Mucosa of rectum (tissue), 2 donors: ENCODE measurements around the gene SMPDL3A.

Experiments used
- H3K27ac ChIP-seq, 2 donors: one replicate each; pipeline ENCODE4 v1.7.0; 2013; ENCODE audit warnings: inconsistent platforms in 2 of 2, low read depth in 2 of 2, low read length in 2 of 2
- H3K27me3 ChIP-seq, 2 donors: one replicate each; pipeline ENCODE4 v1.7.0; 2013; ENCODE audit warnings: low read length in 2 of 2; ENCODE audit not compliant: control insufficient read depth in 2 of 2, insufficient read depth in 2 of 2
- H3K36me3 ChIP-seq, 2 donors: one replicate each; pipeline ENCODE4 v1.7.0; 2013; ENCODE audit warnings: low read length in 2 of 2; ENCODE audit not compliant: control insufficient read depth in 2 of 2, insufficient read depth in 2 of 2
- H3K4me1 ChIP-seq, 2 donors: one replicate each; pipeline ENCODE4 v1.7.0; 2013; ENCODE audit warnings: low read length in 2 of 2, mild to moderate bottlenecking in 1 of 2; ENCODE audit not compliant: control insufficient read depth in 2 of 2, insufficient read depth in 2 of 2
- H3K4me3 ChIP-seq, 2 donors: one replicate each; pipeline ENCODE4 v1.7.0; 2013; ENCODE audit warnings: low read length in 2 of 2
- H3K9ac ChIP-seq, 2 donors: one replicate each; pipeline ENCODE4 v1.7.0; 2013; ENCODE audit warnings: low read length in 2 of 2, low read depth in 1 of 2, mild to moderate bottlenecking in 1 of 2
- H3K9me3 ChIP-seq, 2 donors: one replicate each; pipeline ENCODE4 v1.7.0; 2013; ENCODE audit warnings: low read length in 2 of 2; ENCODE audit not compliant: control insufficient read depth in 2 of 2
- donor health status: healthy.
- donor health status: Normal muscosa, but diverticular disease.

SMPDL3A gene

GRCh38 chr6:122817766-122818165, 28.7 kb downstream of the SMPDL3A start:
- Histone ChIP-seq H3K9ac (no peak overlapping the region), H3K36me3 (no peaks in the 10 kb centered on the region), H3K27ac (no peak overlapping the region), H3K4me3 (no peak overlapping the region), H3K9me3 (no peaks in the 10 kb centered on the region), H3K4me1 (no peaks in the 10 kb centered on the region), H3K27me3 (no peaks in the 10 kb centered on the region)

GRCh38 chr6:122818866-122819265, 29.8 kb downstream of the SMPDL3A start:
- H3K36me3 ChIP-seq, result no peaks in the 10 kb centered on the region
- no peak overlapping the region for H3K4me3 ChIP-seq
- H3K9me3 ChIP-seq, result no peaks in the 10 kb centered on the region
- no peak overlapping the region for H3K27ac ChIP-seq
- H3K27me3 ChIP-seq, result no peaks in the 10 kb centered on the region
- H3K4me1 ChIP-seq, result no peaks in the 10 kb centered on the region
- no peak overlapping the region for H3K9ac ChIP-seq

GRCh38 chr6:122821095-122821494, 32.0 kb downstream of the SMPDL3A start:
- Histone ChIP-seq H3K27me3 (no peaks in the 10 kb centered on the region), H3K9ac (no peak overlapping the region), H3K27ac (no peak overlapping the region), H3K36me3 (no peaks in the 10 kb centered on the region), H3K9me3 (no peaks in the 10 kb centered on the region), H3K4me1 (no peaks in the 10 kb centered on the region), H3K4me3 (no peak overlapping the region)

GRCh38 chr6:122825163-122825562, 36.1 kb downstream of the SMPDL3A start:
- Histone ChIP-seq H3K4me1 (no peaks in the 10 kb centered on the region), H3K27me3 (no peaks in the 10 kb centered on the region), H3K27ac (no peak overlapping the region), H3K36me3 (no peaks in the 10 kb centered on the region), H3K9ac (no peak overlapping the region), H3K9me3 (no peaks in the 10 kb centered on the region), H3K4me3 (no peak overlapping the region)

GRCh38 chr6:122829456-122829855, 40.4 kb downstream of the SMPDL3A start:
- Histone ChIP-seq H3K4me3 (no peak overlapping the region), H3K4me1 (peaks cover 0 to 2% of the 10 kb centered on the region in 2 donors), H3K36me3 (no peaks in the 10 kb centered on the region), H3K9ac (no peak overlapping the region), H3K27ac (no peak overlapping the region), H3K27me3 (no peaks in the 10 kb centered on the region), H3K9me3 (no peaks in the 10 kb centered on the region)

- no peaks in the 10 kb centered on the region for H3K27me3 ChIP-seq
- H3K9me3 ChIP-seq, result no peaks in the 10 kb centered on the region
- H3K9ac ChIP-seq, result no peak overlapping the region
- H3K4me1 ChIP-seq, result peaks cover 0 to 2% of the 10 kb centered on the region in 2 donors
- H3K27ac ChIP-seq, result no peak overlapping the region
- no peaks in the 10 kb centered on the region for H3K36me3 ChIP-seq
- no peak overlapping the region for H3K4me3 ChIP-seq
Measured at GRCh38 chr6:122831511-122831910, 42.5 kb downstream of the SMPDL3A start.

GRCh38 chr6:122832459-122832858, 43.4 kb downstream of the SMPDL3A start:
- H3K36me3 ChIP-seq, result no peaks in the 10 kb centered on the region
- peaks cover 0 to 2% of the 10 kb centered on the region in 2 donors for H3K4me1 ChIP-seq
- no peaks in the 10 kb centered on the region for H3K27me3 ChIP-seq
- H3K9ac ChIP-seq, result no peak overlapping the region
- H3K27ac ChIP-seq, result no peak overlapping the region
- H3K4me3 ChIP-seq, result no peak overlapping the region
- H3K9me3 ChIP-seq, result no peaks in the 10 kb centered on the region

GRCh38 chr6:122833021-122833491, 44.0 kb downstream of the SMPDL3A start:
- Histone ChIP-seq H3K9ac (no peak overlapping the region), H3K4me1 (peaks cover 0 to 2% of the 10 kb centered on the region in 2 donors), H3K36me3 (no peaks in the 10 kb centered on the region), H3K9me3 (no peaks in the 10 kb centered on the region), H3K4me3 (no peak overlapping the region), H3K27ac (no peak overlapping the region), H3K27me3 (no peaks in the 10 kb centered on the region)

GRCh38 chr6:122838060-122838780, 49.2 kb downstream of the SMPDL3A start:
- Histone ChIP-seq H3K27me3 (no peaks in the 10 kb centered on the region), H3K9ac (no peak overlapping the region), H3K4me3 (no peak overlapping the region), H3K36me3 (no peaks in the 10 kb centered on the region), H3K27ac (no peak overlapping the region), H3K4me1 (no peaks in the 10 kb centered on the region), H3K9me3 (no peaks in the 10 kb centered on the region)

- no peak overlapping the region for H3K9ac ChIP-seq
- H3K27me3 ChIP-seq, result no peaks in the 10 kb centered on the region
- no peak overlapping the region for H3K4me3 ChIP-seq
- no peaks in the 10 kb centered on the region for H3K4me1 ChIP-seq
- H3K9me3 ChIP-seq, result no peaks in the 10 kb centered on the region
- no peak overlapping the region for H3K27ac ChIP-seq
- H3K36me3 ChIP-seq, result no peaks in the 10 kb centered on the region
Measured at GRCh38 chr6:122839472-122839871, 50.4 kb downstream of the SMPDL3A start.
